ENCODE results near the gene TCL1A. TPM values are rescaled to one million over a fixed set of nuclear protein-coding genes. Genes with fewer than 3 reads are reported as not detected.
"Not testable (repeated sequence)": the region's sequence is repeated elsewhere in the genome, so short reads cannot be mapped to it uniquely, and the experiment has no call there.

The TCL1A gene
- total RNA-seq (2014; rRNA removed; shearing (Covaris generic)), result 5.5 and 12.2 TPM in 2 replicates

- DNase-seq (ENCODE audit: low read depth), result peak; percentile 84
Observed at GRCh38 chr14:95713596-95714371, at the start of gene TCL1A. TCL1A (minus strand) TSS chr14:95714125; CDS start chr14:95714066, 59 bp downstream.

- not testable (repeated sequence) for DNase-seq (ENCODE audit: low read depth)
Observed at GRCh38 chr14:95763032-95763431, 49.1 kb upstream of the TCL1A start.

- DNase-seq (ENCODE audit: low read depth), result no peak
Observed at GRCh38 chr14:95761436-95761835, 47.5 kb upstream of the TCL1A start.

GRCh38 chr14:95760596-95760995 is 46.7 kb upstream of the TCL1A start:
- no peak for DNase-seq (ENCODE audit: low read depth)

- peak; percentile 68 for DNase-seq (ENCODE audit: low read depth)
Observed at GRCh38 chr14:95759941-95760340, 46.0 kb upstream of the TCL1A start.

- DNase-seq (ENCODE audit: low read depth), result no peak
Observed at GRCh38 chr14:95758331-95758730, 44.4 kb upstream of the TCL1A start.

- DNase-seq (ENCODE audit: low read depth), result no peak
Observed at GRCh38 chr14:95756751-95757150, 42.8 kb upstream of the TCL1A start.

GRCh38 chr14:95756127-95756526 is 42.2 kb upstream of the TCL1A start:
- DNase-seq (ENCODE audit: low read depth), result no peak

- DNase-seq (ENCODE audit: low read depth), result no peak
Observed at GRCh38 chr14:95741781-95742180, 27.9 kb upstream of the TCL1A start.

GRCh38 chr14:95741038-95741490 is 27.1 kb upstream of the TCL1A start:
- DNase-seq (ENCODE audit: low read depth), result peak; percentile 73

- DNase-seq (ENCODE audit: low read depth), result no peak
Observed at GRCh38 chr14:95739356-95739755, 25.4 kb upstream of the TCL1A start.

GRCh38 chr14:95733212-95733611 is 19.3 kb upstream of the TCL1A start:
- DNase-seq (ENCODE audit: low read depth), result no peak

GRCh38 chr14:95730126-95730525 is 16.2 kb upstream of the TCL1A start:
- DNase-seq (ENCODE audit: low read depth), result no peak

- DNase-seq (ENCODE audit: low read depth), result not testable (repeated sequence)
Observed at GRCh38 chr14:95729402-95730028, 15.6 kb upstream of the TCL1A start.

GRCh38 chr14:95727056-95727700 is 13.3 kb upstream of the TCL1A start:
- DNase-seq (ENCODE audit: low read depth), result no peak

- no peak for DNase-seq (ENCODE audit: low read depth)
Observed at GRCh38 chr14:95725685-95726336, 11.9 kb upstream of the TCL1A start.

GRCh38 chr14:95722525-95723190 is 8.7 kb upstream of the TCL1A start:
- peak; percentile 53 for DNase-seq (ENCODE audit: low read depth)

- no peak for DNase-seq (ENCODE audit: low read depth)
Observed at GRCh38 chr14:95712398-95712797, 1.5 kb downstream of the TCL1A start.

GRCh38 chr14:95711476-95712176 is 2.3 kb downstream of the TCL1A start:
- DNase-seq (ENCODE audit: low read depth), result no peak

GRCh38 chr14:95710106-95710505 is 3.8 kb downstream of the TCL1A start:
- no peak for DNase-seq (ENCODE audit: low read depth)

- no peak for DNase-seq (ENCODE audit: low read depth)
Observed at GRCh38 chr14:95707327-95707726, 6.6 kb downstream of the TCL1A start.
